ENCODE results near the gene DDX1. TPM values are rescaled to one million over a fixed set of nuclear protein-coding genes. Genes with fewer than 3 reads are reported as not detected.

Gene DDX1
- polyA plus RNA-seq, 1 donor (not counting 4 experiments of a cell fraction or from before 2014, with no cell fraction given), result 140 TPM

DNA sequence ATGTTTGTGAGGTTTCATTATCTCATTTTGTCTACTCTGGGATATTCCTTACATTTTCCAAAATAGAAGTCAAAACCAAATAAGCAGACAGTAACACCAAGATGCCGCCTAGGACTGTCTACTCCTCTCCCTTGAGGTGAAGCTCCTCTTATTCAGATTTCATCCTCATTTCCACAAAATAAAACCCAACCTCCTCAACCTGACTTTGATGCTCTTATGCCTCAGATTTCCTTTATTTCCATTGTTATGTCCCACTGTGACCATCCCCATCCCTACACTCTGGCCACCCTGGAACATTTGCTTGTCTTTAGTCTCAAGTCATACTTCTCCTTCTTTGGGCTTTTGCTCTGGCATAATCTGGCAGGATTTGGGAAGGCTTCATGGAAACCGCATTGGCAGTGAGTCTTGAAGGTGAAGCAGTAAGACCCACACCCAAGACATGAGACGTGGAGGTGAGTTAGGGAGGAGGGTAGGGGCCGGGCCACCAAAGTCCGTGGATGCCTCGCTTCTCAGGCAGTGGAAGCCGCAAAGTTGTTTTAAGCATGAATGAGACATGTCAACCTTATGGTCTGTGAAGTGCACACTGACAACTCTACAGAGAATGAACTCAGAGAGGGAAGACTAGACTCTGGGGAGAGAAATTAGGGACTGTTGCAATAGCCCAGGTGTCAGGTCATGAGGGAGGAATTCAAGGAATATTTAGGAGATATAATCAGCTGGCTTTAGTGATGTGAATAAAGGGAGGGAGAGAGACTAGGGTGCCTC lies 63.6 kb downstream of the DDX1 start:
- DNase-seq (ENCODE audit: low read depth, low spot score), result no peak
- no peak overlapping the region for H3K4me3 ChIP-seq (ENCODE audit: control insufficient read depth in 2 of 3, extremely low read depth in 1 of 3, insufficient read depth in 2 of 3, low read depth in 1 of 3, low read length in 3 of 3)
- peaks cover 3% of the 10 kb centered on the region for H4K20me1 ChIP-seq (ENCODE audit: control insufficient read depth, extremely low read depth, insufficient read depth, low read length)
- H3K9me3 ChIP-seq (ENCODE audit: control insufficient read depth, low read depth, low read length), result no peaks in the 10 kb centered on the region
- no peak overlapping the region for H3K27ac ChIP-seq (ENCODE audit: control insufficient read depth, insufficient read depth, low read length)
- H3K79me2 ChIP-seq (ENCODE audit: control insufficient read depth, insufficient read depth, low read length), result no peaks in the 10 kb centered on the region
- H3K9ac ChIP-seq (ENCODE audit: control insufficient read depth, extremely low read depth, insufficient read depth, low read length), result no peak overlapping the region
- FAIRE-seq, result no peak
- no peak overlapping the region for H2AFZ ChIP-seq (ENCODE audit: control insufficient read depth, low read length)
- TF ChIP-seq EZH2 (IDR thresholded peaks at IDR 0.05; ENCODE audit: low read length), result no peak
- TF ChIP-seq, protein P1, sequence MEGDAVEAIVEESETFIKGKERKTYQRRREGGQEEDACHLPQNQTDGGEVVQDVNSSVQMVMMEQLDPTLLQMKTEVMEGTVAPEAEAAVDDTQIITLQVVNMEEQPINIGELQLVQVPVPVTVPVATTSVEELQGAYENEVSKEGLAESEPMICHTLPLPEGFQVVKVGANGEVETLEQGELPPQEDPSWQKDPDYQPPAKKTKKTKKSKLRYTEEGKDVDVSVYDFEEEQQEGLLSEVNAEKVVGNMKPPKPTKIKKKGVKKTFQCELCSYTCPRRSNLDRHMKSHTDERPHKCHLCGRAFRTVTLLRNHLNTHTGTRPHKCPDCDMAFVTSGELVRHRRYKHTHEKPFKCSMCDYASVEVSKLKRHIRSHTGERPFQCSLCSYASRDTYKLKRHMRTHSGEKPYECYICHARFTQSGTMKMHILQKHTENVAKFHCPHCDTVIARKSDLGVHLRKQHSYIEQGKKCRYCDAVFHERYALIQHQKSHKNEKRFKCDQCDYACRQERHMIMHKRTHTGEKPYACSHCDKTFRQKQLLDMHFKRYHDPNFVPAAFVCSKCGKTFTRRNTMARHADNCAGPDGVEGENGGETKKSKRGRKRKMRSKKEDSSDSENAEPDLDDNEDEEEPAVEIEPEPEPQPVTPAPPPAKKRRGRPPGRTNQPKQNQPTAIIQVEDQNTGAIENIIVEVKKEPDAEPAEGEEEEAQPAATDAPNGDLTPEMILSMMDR (optimal IDR thresholded peaks at IDR 0.05 in 1 of 3, IDR thresholded peaks at IDR 0.05 in 1 of 3, conservative IDR thresholded peaks at IDR 0.05 in 1 of 3; ENCODE audit: extremely low read depth in 1 of 3, insufficient read depth in 2 of 3, low read length in 3 of 3), result no peak
- no peak overlapping the region for H3K4me2 ChIP-seq (ENCODE audit: control insufficient read depth, extremely low read depth, insufficient read depth, low read depth, low read length)
- H3K9me1 ChIP-seq (ENCODE audit: control insufficient read depth, extremely low read depth, insufficient read depth, low read length), result no peaks in the 10 kb centered on the region
- dilution Hi-C loops (cut with MboI; ENCODE audit: extremely low pct_ligation_motif_present, low sequenced_read_pairs), result no loop called here
- no peaks in the 10 kb centered on the region for H3K36me3 ChIP-seq (ENCODE audit: control insufficient read depth in 2 of 2, extremely low read depth in 1 of 2, insufficient read depth in 2 of 2, low read length in 2 of 2)
- H3K27me3 ChIP-seq (ENCODE audit: control insufficient read depth, extremely low read depth, insufficient read depth, low read length), result no peaks in the 10 kb centered on the region
- H3K4me1 ChIP-seq (ENCODE audit: control insufficient read depth, extremely low read depth, insufficient read depth, low read length), result no peaks in the 10 kb centered on the region

DNA sequence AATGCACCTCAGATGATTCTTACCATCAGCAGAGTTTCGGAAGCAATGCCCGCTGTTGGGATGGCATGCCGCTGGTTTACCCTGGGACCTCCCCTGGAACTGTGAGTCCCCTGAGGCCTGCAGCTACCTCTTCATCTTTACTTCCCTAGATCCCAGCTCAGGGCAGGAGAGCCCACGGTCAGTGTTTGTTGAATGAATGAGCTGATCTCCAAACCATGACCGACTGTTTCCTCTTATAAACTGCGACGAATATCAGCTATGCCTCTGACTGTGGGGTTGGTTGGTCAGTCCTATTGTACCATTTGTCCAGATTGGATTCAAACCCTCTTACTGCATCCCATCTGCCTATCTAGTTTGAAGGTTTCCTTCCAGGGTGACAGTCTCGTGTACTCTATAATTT lies 64.4 kb downstream of the DDX1 start:
- H2AFZ ChIP-seq (ENCODE audit: control insufficient read depth, low read length), result no peak overlapping the region
- H4K20me1 ChIP-seq (ENCODE audit: control insufficient read depth, extremely low read depth, insufficient read depth, low read length), result peaks cover 3% of the 10 kb centered on the region
- TF ChIP-seq, protein P1 (optimal IDR thresholded peaks at IDR 0.05 in 1 of 3, IDR thresholded peaks at IDR 0.05 in 1 of 3, conservative IDR thresholded peaks at IDR 0.05 in 1 of 3; ENCODE audit: extremely low read depth in 1 of 3, insufficient read depth in 2 of 3, low read length in 3 of 3), result no peak
- no peak for TF ChIP-seq EZH2 (IDR thresholded peaks at IDR 0.05; ENCODE audit: low read length)
- H3K4me1 ChIP-seq (ENCODE audit: control insufficient read depth, extremely low read depth, insufficient read depth, low read length), result no peaks in the 10 kb centered on the region
- no peaks in the 10 kb centered on the region for H3K79me2 ChIP-seq (ENCODE audit: control insufficient read depth, insufficient read depth, low read length)
- H3K9ac ChIP-seq (ENCODE audit: control insufficient read depth, extremely low read depth, insufficient read depth, low read length), result no peak overlapping the region
- no peaks in the 10 kb centered on the region for H3K9me3 ChIP-seq (ENCODE audit: control insufficient read depth, low read depth, low read length)
- no peak overlapping the region for H3K4me3 ChIP-seq (ENCODE audit: control insufficient read depth in 2 of 3, extremely low read depth in 1 of 3, insufficient read depth in 2 of 3, low read depth in 1 of 3, low read length in 3 of 3)
- no peak overlapping the region for H3K4me2 ChIP-seq (ENCODE audit: control insufficient read depth, extremely low read depth, insufficient read depth, low read depth, low read length)
- H3K36me3 ChIP-seq (ENCODE audit: control insufficient read depth in 2 of 2, extremely low read depth in 1 of 2, insufficient read depth in 2 of 2, low read length in 2 of 2), result no peaks in the 10 kb centered on the region
- FAIRE-seq (no peak), DNase-seq (ENCODE audit: low read depth, low spot score) (no peak)
- H3K27me3 ChIP-seq (ENCODE audit: control insufficient read depth, extremely low read depth, insufficient read depth, low read length), result no peaks in the 10 kb centered on the region
- H3K9me1 ChIP-seq (ENCODE audit: control insufficient read depth, extremely low read depth, insufficient read depth, low read length), result no peaks in the 10 kb centered on the region
- no peak overlapping the region for H3K27ac ChIP-seq (ENCODE audit: control insufficient read depth, insufficient read depth, low read length)
- dilution Hi-C loops (cut with MboI; ENCODE audit: extremely low pct_ligation_motif_present, low sequenced_read_pairs), result no loop called here

Measured in keratinocyte (primary cell).